ENCODE data around the gene KLK15. TPM values are rescaled to one million over a fixed set of nuclear protein-coding genes. Genes with fewer than 3 reads are reported as not detected.

The KLK15 gene
- total RNA-seq, 1 donor from 2014 or later: not detected

DNA sequence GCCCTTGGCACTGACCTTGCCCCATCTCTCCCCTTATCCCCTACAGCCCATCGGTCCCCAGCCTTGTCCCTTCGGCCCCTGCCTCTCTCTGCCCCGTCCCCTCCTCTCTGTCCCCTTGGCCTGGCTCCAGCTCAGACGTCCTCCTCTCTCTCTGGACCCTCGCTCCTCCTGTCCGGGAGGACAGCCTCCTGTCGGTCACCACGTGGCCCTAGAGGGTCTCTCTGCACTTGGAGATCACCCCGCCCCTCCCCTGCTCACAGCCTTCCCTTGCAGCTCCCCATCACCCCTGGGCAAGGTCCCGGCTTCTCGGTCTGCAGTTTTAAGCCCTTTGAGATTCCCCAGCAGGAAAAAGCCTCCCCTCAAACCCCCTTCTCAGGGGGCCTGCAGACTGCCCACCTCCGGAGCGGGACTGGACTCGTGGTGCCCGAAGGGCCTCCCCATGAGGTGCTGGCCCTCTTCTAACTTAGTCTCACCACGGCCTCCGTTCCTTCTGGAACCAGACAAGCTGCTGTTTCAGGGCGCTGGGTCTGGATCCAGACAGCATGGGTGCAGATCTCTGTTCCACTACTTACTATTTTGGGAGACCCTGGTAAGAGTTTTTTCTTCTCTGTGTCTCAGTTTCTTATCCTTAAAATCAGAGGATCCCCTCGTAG, 3.3 kb upstream of the KLK15 start:
- Histone ChIP-seq H2AFZ (replicated peaks) (no peak overlapping the region), H3K4me3 (peak overlapping the region; percentile 61)

GRCh38 chr19:50835785-50836542, 2.6 kb upstream of the KLK15 start:
- Histone ChIP-seq H3K36me3 (no peaks in the 10 kb centered on the region), H3K4me1 (no peaks in the 10 kb centered on the region), H3K4me3 (peak overlapping the region; percentile 61), H2AFZ (replicated peaks) (peak overlapping the region; percentile 94), H3K4me2 (peak overlapping the region; percentile 82), H3K9ac (no peak overlapping the region), H3F3A (ENCODE audit: low read depth) (no peaks in the 10 kb centered on the region), H3K27ac (no peak overlapping the region), H3K27me3 (peaks cover 80% of the 10 kb centered on the region), H3K9me3 (ENCODE audit: low read depth) (no peaks in the 10 kb centered on the region), H4K20me1 (ENCODE audit: low read depth) (no peaks in the 10 kb centered on the region), H3K79me2 (ENCODE audit: low read depth) (no peaks in the 10 kb centered on the region)
- H3K9me3 Mint-ChIP-seq: peaks cover 4% of the 10 kb centered on the region
- DNase-seq (ENCODE audit: low spot score): peak; percentile 79
- peak overlapping the region; percentile 81 for H3K27ac Mint-ChIP-seq
- peaks cover 10% of the 10 kb centered on the region for H3K4me1 Mint-ChIP-seq
- peak overlapping the region; percentile 91 for H3K4me3 Mint-ChIP-seq
- peaks cover 41% of the 10 kb centered on the region for H3K27me3 Mint-ChIP-seq (ENCODE audit: insufficient read depth, low read depth)
- H3K36me3 Mint-ChIP-seq: peaks cover 2% of the 10 kb centered on the region
- TF ChIP-seq, protein P1, sequence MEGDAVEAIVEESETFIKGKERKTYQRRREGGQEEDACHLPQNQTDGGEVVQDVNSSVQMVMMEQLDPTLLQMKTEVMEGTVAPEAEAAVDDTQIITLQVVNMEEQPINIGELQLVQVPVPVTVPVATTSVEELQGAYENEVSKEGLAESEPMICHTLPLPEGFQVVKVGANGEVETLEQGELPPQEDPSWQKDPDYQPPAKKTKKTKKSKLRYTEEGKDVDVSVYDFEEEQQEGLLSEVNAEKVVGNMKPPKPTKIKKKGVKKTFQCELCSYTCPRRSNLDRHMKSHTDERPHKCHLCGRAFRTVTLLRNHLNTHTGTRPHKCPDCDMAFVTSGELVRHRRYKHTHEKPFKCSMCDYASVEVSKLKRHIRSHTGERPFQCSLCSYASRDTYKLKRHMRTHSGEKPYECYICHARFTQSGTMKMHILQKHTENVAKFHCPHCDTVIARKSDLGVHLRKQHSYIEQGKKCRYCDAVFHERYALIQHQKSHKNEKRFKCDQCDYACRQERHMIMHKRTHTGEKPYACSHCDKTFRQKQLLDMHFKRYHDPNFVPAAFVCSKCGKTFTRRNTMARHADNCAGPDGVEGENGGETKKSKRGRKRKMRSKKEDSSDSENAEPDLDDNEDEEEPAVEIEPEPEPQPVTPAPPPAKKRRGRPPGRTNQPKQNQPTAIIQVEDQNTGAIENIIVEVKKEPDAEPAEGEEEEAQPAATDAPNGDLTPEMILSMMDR (IDR thresholded peaks at IDR 0.05): peak; percentile 10
- TF ChIP-seq EZH2 (IDR thresholded peaks at IDR 0.05) (no peak), EZH2phosphoT487 (IDR thresholded peaks at IDR 0.05) (peak; percentile 52)

More for the DNA sequence above, 3.3 kb upstream of the KLK15 start:
- Histone ChIP-seq H3K79me2 (ENCODE audit: low read depth) (no peaks in the 10 kb centered on the region), H3K36me3 (no peaks in the 10 kb centered on the region), H3K4me2 (peak overlapping the region; percentile 82), H3F3A (ENCODE audit: low read depth) (no peaks in the 10 kb centered on the region), H3K27ac (no peak overlapping the region), H3K27me3 (peaks cover 87% of the 10 kb centered on the region), H3K9ac (no peak overlapping the region), H3K9me3 (ENCODE audit: low read depth) (no peaks in the 10 kb centered on the region), H3K4me1 (no peaks in the 10 kb centered on the region), H4K20me1 (ENCODE audit: low read depth) (no peaks in the 10 kb centered on the region)
- TF ChIP-seq EZH2phosphoT487 (IDR thresholded peaks at IDR 0.05) (no peak), EZH2 (IDR thresholded peaks at IDR 0.05) (no peak)
- TF ChIP-seq, protein P1 (IDR thresholded peaks at IDR 0.05): no peak
- Mint-ChIP-seq H3K36me3 (peaks cover 2% of the 10 kb centered on the region), H3K9me3 (peaks cover 4% of the 10 kb centered on the region), H3K27ac (peak overlapping the region; percentile 81), H3K4me1 (peaks cover 10% of the 10 kb centered on the region), H3K4me3 (peak overlapping the region; percentile 91), H3K27me3 (ENCODE audit: insufficient read depth, low read depth) (peaks cover 40% of the 10 kb centered on the region)
- DNase-seq (ENCODE audit: low spot score): no peak

DNA sequence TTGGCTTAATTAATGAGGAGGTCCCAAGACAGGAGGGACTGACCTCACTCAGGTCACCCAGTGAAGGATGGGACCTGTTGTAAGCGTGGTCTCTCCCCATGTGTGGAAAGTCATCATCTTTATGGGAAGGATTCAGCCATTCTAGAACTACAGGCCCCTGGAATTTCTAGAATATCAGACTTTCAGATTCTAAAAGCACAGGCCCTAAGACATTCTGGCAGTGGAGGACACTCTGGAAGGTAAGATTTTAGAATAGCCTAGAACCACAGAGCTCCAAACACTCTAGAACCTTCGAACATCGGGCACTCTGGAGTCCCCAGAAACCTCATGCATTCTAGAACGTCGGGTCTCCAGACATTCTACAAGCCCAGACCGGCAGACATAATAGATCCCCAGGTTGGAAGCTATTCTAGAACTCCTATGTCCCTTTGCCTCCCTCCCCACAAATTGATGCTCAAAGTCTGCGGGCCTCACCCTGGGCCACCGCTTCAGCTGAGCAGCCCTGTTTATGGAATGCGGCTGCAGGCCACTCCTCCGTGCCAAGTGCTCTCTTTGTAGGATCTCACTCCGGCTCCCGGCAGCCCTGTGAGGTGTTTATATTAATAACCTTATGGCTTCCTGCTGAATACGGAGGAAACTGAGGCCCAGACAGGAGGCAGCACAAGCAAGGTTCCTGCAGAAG, 1.9 kb upstream of the KLK15 start:
- H3K4me3 Mint-ChIP-seq: peak overlapping the region; percentile 75
- H3K9me3 ChIP-seq (ENCODE audit: low read depth): no peaks in the 10 kb centered on the region

More for the DNA sequence above, 1.9 kb upstream of the KLK15 start:
- H3K27me3 Mint-ChIP-seq (ENCODE audit: insufficient read depth, low read depth): peaks cover 42% of the 10 kb centered on the region
- Histone ChIP-seq H3F3A (ENCODE audit: low read depth) (no peaks in the 10 kb centered on the region), H3K36me3 (no peaks in the 10 kb centered on the region), H2AFZ (replicated peaks) (peak overlapping the region; percentile 94), H3K79me2 (ENCODE audit: low read depth) (no peaks in the 10 kb centered on the region), H3K9ac (no peak overlapping the region), H3K4me3 (peak overlapping the region; percentile 61), H3K4me1 (no peaks in the 10 kb centered on the region), H3K27ac (no peak overlapping the region), H3K27me3 (peaks cover 72% of the 10 kb centered on the region), H4K20me1 (ENCODE audit: low read depth) (no peaks in the 10 kb centered on the region), H3K4me2 (peak overlapping the region; percentile 82)
- H3K9me3 Mint-ChIP-seq: peaks cover 4% of the 10 kb centered on the region
- peaks cover 2% of the 10 kb centered on the region for H3K36me3 Mint-ChIP-seq
- no peak for DNase-seq (ENCODE audit: low spot score)
- TF ChIP-seq, protein P1 (IDR thresholded peaks at IDR 0.05): no peak
- TF ChIP-seq EZH2 (IDR thresholded peaks at IDR 0.05): no peak
- TF ChIP-seq EZH2phosphoT487 (IDR thresholded peaks at IDR 0.05): no peak
- H3K4me1 Mint-ChIP-seq: peaks cover 10% of the 10 kb centered on the region
- H3K27ac Mint-ChIP-seq: no peak overlapping the region
